Measurements from ENCODE around the gene METTL23. TPM values are rescaled to one million over a fixed set of nuclear protein-coding genes. Genes with fewer than 3 reads are reported as not detected.
"Not testable (repeated sequence)": the region's sequence is repeated elsewhere in the genome, so short reads cannot be mapped to it uniquely, and the experiment has no call there.

METTL23 gene
- total and polyA plus RNA-seq, 2 of the 8 experiments (the other 6 are each of a cell fraction or from before 2014, with no cell fraction given), result 36.1 to 60.2 TPM

DNA sequence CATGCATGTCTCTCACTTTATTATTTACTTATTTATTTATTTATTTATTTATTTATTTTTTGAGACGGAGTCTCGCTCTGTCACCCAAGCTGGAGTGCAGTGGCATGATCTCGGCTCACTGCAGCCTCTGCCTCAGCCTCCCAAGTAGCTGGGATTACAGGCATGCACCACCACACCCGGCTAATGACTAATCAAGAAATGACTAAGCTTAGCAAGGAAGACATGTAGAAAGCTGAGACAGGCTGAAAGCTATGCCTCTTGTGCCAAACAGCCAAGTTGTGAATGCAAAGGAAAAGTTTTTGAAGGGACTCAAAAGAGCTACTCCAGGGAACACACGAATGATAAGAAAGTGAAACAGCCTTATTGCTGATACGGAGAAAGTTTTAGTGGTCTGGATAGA, 19.1 kb downstream of the METTL23 start:
- peaks cover 5 to 25% (median 12%) of the 10 kb centered on the region in 4 experiments; a peak in 7 of 8 replicates for H3K36me3 ChIP-seq (ENCODE audit: control insufficient read depth in 2 of 4, insufficient read depth in 4 of 4, low read length in 3 of 4)
- H2AFZ ChIP-seq (ENCODE audit: low read length); H3K56ac ChIP-seq (replicated peaks; ENCODE audit: insufficient read length, low read depth, low read length); H3K4ac ChIP-seq (replicated peaks; ENCODE audit: insufficient read length, low read depth, low read length); H2BK20ac ChIP-seq (ENCODE audit: low read length); H3K14ac ChIP-seq (ENCODE audit: insufficient read length); H4K20me1 ChIP-seq (replicated peaks in 1 of 2; ENCODE audit: control insufficient read depth in 1 of 2, insufficient read depth in 2 of 2, low read length in 2 of 2); H3K9me3 ChIP-seq (ENCODE audit: insufficient read depth in 2 of 2, low read depth in 1 of 2, low read length in 1 of 2); H2AK5ac ChIP-seq (ENCODE audit: low read depth, low read length); DNase-seq (ENCODE audit: low read depth in 1 of 2, low spot score in 2 of 2); H3K18ac ChIP-seq (ENCODE audit: extremely low read depth, low read length); H4K5ac ChIP-seq (ENCODE audit: insufficient read length, low read depth, low read length); H3K4me2 ChIP-seq (ENCODE audit: insufficient read depth in 1 of 2, low read depth in 2 of 2, low read length in 2 of 2); FAIRE-seq; H2BK5ac ChIP-seq (ENCODE audit: low read depth, low read length); H3K79me1 ChIP-seq (ENCODE audit: low read depth, low read length); H2BK120ac ChIP-seq (replicated peaks; ENCODE audit: low read depth, low read length); H3K4me1 ChIP-seq (replicated peaks in 1 of 4; ENCODE audit: control insufficient read depth in 3 of 4, insufficient read depth in 4 of 4, low read length in 3 of 4); H2BK12ac ChIP-seq (ENCODE audit: low read depth, low read length); H2BK15ac ChIP-seq (ENCODE audit: low read length); H3K4me3 ChIP-seq (ENCODE audit: extremely low read depth in 1 of 4, insufficient read depth in 2 of 4, low read depth in 3 of 4, low read length in 4 of 4); H3K9ac ChIP-seq (replicated peaks in 1 of 4; ENCODE audit: extremely low read depth in 1 of 4, low read depth in 3 of 4, low read length in 3 of 4); H4K91ac ChIP-seq (replicated peaks; ENCODE audit: insufficient read length, low read length); H3K23ac ChIP-seq (ENCODE audit: insufficient read length); CTCF ChIA-PET (ENCODE audit: partially characterized antibody); H3K79me2 ChIP-seq (ENCODE audit: control insufficient read depth in 1 of 2, insufficient read depth in 2 of 2, low read length in 2 of 2); H3K23me2 ChIP-seq (ENCODE audit: low read depth, low read length); H4K8ac ChIP-seq (ENCODE audit: extremely low read depth, insufficient read depth, low read length); H3K27me3 ChIP-seq (replicated peaks in 1 of 4; ENCODE audit: control insufficient read depth in 3 of 4, extremely low read depth in 1 of 4, insufficient read depth in 3 of 4, low read length in 3 of 4); H3K27ac ChIP-seq (ENCODE audit: low read depth, low read length): not testable (repeated sequence)
- 95% methylated on average over 6 of the region's 6 CpGs; no CpG with 5 or more reads in 1 of the 2 experiments for WGBS, 2 experiments (ENCODE audit: extremely low coverage in 1 of 2, insufficient coverage in 1 of 2, insufficient read length in 1 of 2, insufficient replicate concordance in 2 of 2, low coverage in 1 of 2, low lambda C conversion rate in 2 of 2, missing lambda C conversion rate in 1 of 2)
- POLR2A ChIA-PET (ENCODE audit: partially characterized antibody), result interaction anchor here (1.4 to 1.6 kb wide), 2 partner anchors 8 to 13 kb away, joined by 3 to 14 read pairs; partner anchors contain the start of genes MFSD11 and SRSF2
